Neuronal stem cell (in vitro differentiated cells): Measurements from ENCODE around the gene PTPN4.

Source experiments
- DNase-seq: peaks from one replicate; pipeline ENCODE4 v3.0.0-alpha.2; 2013; ENCODE audit warnings: low spot score
- H2AFZ ChIP-seq: one replicate; pipeline ENCODE4 v1.6.1; 2013; ENCODE audit warnings: mild to moderate bottlenecking, low read length, inconsistent platforms
- H2AK5ac ChIP-seq: 2 replicates; pipeline ENCODE4 v1.6.1; 2013; ENCODE audit warnings: low read depth, mild to moderate bottlenecking, inconsistent platforms, low read length, moderate library complexity, mixed read lengths
- H2BK120ac ChIP-seq: 2 replicates; pipeline ENCODE4 v1.6.1; 2013; ENCODE audit warnings: low read depth, mild to moderate bottlenecking, inconsistent platforms, low read length, moderate library complexity, mixed read lengths
- H2BK12ac ChIP-seq: one replicate; pipeline ENCODE4 v1.6.1; 2013; ENCODE audit warnings: low read length, inconsistent platforms
- H2BK15ac ChIP-seq: 2 replicates; pipeline ENCODE4 v1.6.1; 2013; ENCODE audit warnings: mild to moderate bottlenecking, low read length, inconsistent platforms, mixed read lengths
- H2BK5ac ChIP-seq: one replicate; pipeline ENCODE4 v1.6.1; 2013; ENCODE audit warnings: inconsistent platforms, mild to moderate bottlenecking, low read length, moderate library complexity
- H3K14ac ChIP-seq: one replicate; pipeline ENCODE4 v1.6.1; 2013; ENCODE audit warnings: low read length, inconsistent platforms
- H3K18ac ChIP-seq: 2 replicates; pipeline ENCODE4 v1.6.1; 2013; ENCODE audit warnings: low read length, inconsistent platforms
- H3K23ac ChIP-seq: 2 replicates; pipeline ENCODE4 v1.6.1; 2013; ENCODE audit warnings: low read depth, mild to moderate bottlenecking, mixed read lengths, low read length, inconsistent platforms; ENCODE audit not compliant: poor library complexity
- H3K27ac ChIP-seq: replicated peaks from 3 replicates; pipeline ENCODE4 v1.5.1; 2013; ENCODE audit warnings: low read length, inconsistent platforms
- H3K27me3 ChIP-seq, 3 experiments: 2 replicates each; pipeline ENCODE4 v1.6.1; 2013; ENCODE audit warnings: low read length in 3 of 3, mild to moderate bottlenecking in 2 of 3, inconsistent platforms in 1 of 3, low read depth in 1 of 3, mixed read lengths in 1 of 3, moderate library complexity in 1 of 3; ENCODE audit not compliant: control insufficient read depth in 3 of 3, insufficient read depth in 3 of 3
- H3K36me3 ChIP-seq, 2 donors: replicated peaks in 1 of 2; 2 replicates each; pipeline ENCODE4 v1.6.1; 2013; ENCODE audit warnings: low read length in 2 of 2; ENCODE audit not compliant: control insufficient read depth in 2 of 2, insufficient read depth in 2 of 2
- H3K4ac ChIP-seq: 2 replicates; pipeline ENCODE4 v1.6.1; 2013; ENCODE audit warnings: inconsistent platforms, mild to moderate bottlenecking, low read length, moderate library complexity
- H3K4me1 ChIP-seq, 2 donors: 1 replicate in 1 of 2; 2 replicates in 1 of 2; pipeline ENCODE4 v1.6.1; 2013; ENCODE audit warnings: low read length in 2 of 2, low read depth in 1 of 2; ENCODE audit not compliant: control insufficient read depth in 2 of 2, insufficient read depth in 1 of 2
- H3K4me2 ChIP-seq: one replicate; pipeline ENCODE4 v1.6.1; 2013; ENCODE audit warnings: mild to moderate bottlenecking, low read length, inconsistent platforms; ENCODE audit not compliant: insufficient read depth, poor library complexity, severe bottlenecking
- H3K4me3 ChIP-seq, 2 donors: 2 replicates each; pipeline ENCODE4 v1.5.1; 2013; ENCODE audit warnings: low read length in 2 of 2, mild to moderate bottlenecking in 2 of 2, inconsistent platforms in 1 of 2, moderate library complexity in 1 of 2
- H3K79me1 ChIP-seq: one replicate; pipeline ENCODE4 v1.6.1; 2013; ENCODE audit warnings: low read depth, mild to moderate bottlenecking, inconsistent platforms, low read length, moderate library complexity
- H3K9ac ChIP-seq: one replicate; pipeline ENCODE4 v1.6.1; 2013; ENCODE audit warnings: mild to moderate bottlenecking, low read depth, low read length, inconsistent platforms; ENCODE audit not compliant: poor library complexity
- H3K9me3 ChIP-seq, 2 donors: replicated peaks in 1 of 2; 2 replicates each; pipeline versions ENCODE3 to v1.6.1; 2013; ENCODE audit warnings: low read length in 2 of 2, mild to moderate bottlenecking in 2 of 2, inconsistent platforms in 1 of 2, low read depth in 1 of 2, mixed read lengths in 1 of 2, moderate library complexity in 1 of 2; ENCODE audit not compliant: control insufficient read depth in 2 of 2, insufficient read depth in 1 of 2
- H4K8ac ChIP-seq: one replicate; pipeline ENCODE4 v1.6.1; 2013; ENCODE audit warnings: low read depth, mild to moderate bottlenecking, inconsistent platforms, low read length, moderate library complexity
- H4K91ac ChIP-seq: one replicate; pipeline ENCODE4 v1.6.1; 2013; ENCODE audit warnings: low read length, low read depth, mild to moderate bottlenecking, inconsistent platforms; ENCODE audit not compliant: poor library complexity
- WGBS, 2 donors: extraction: QIAGEN DNeasy Blood & Tissue Kit; methylation state at CpG; one replicate each; pipeline ENCODE4 v1.1.7; 2013; ENCODE audit warnings: missing lambda C conversion rate in 2 of 2, mixed read lengths in 1 of 2; ENCODE audit not compliant: insufficient read length in 2 of 2, insufficient replicate concordance in 1 of 2; ENCODE audit errors: extremely low coverage in 2 of 2; 5-methylcytosine and 5-hydroxymethylcytosine counted together

The PTPN4 gene

GRCh38 chr2:120029672-120030640 lies 270.2 kb downstream of the PTPN4 start:
- H3K79me1 ChIP-seq = peaks cover 2% of the 10 kb centered on the region
- peaks cover 0 to 7% of the 10 kb centered on the region in 2 donors for H3K4me1 ChIP-seq
- no peak overlapping the region for H2BK12ac ChIP-seq
- no peak overlapping the region for H4K91ac ChIP-seq
- no peak overlapping the region for H2BK15ac ChIP-seq
- no peak overlapping the region for H3K4me3 ChIP-seq
- H3K27me3 ChIP-seq = no peaks in the 10 kb centered on the region
- no peak overlapping the region for H3K14ac ChIP-seq
- H2BK120ac ChIP-seq = no peak overlapping the region
- no peak overlapping the region for H2AK5ac ChIP-seq
- no peak overlapping the region for H3K18ac ChIP-seq
- no peak overlapping the region for H2BK5ac ChIP-seq
- H2AFZ ChIP-seq = no peak overlapping the region
- no peak overlapping the region for H4K8ac ChIP-seq
- H3K4me2 ChIP-seq = no peak overlapping the region
- no CpG with 5 or more reads among the region's 15 CpGs for WGBS, 2 donors
- no peak for DNase-seq
- no peak overlapping the region for H3K9ac ChIP-seq
- H3K36me3 ChIP-seq = peaks cover 0 to 5% of the 10 kb centered on the region in 2 donors
- H3K9me3 ChIP-seq = peaks cover 3 to 18% of the 10 kb centered on the region in 2 donors
- H3K4ac ChIP-seq = no peak overlapping the region
- no peak overlapping the region for H3K27ac ChIP-seq
- no peak overlapping the region for H3K23ac ChIP-seq

- no CpG with 5 or more reads among the region's 3 CpGs for WGBS, 2 donors
Observed at GRCh38 chr2:120032297-120032696, 272.6 kb downstream of the PTPN4 start.

More at GRCh38 chr2:120032297-120032696, 272.6 kb downstream of the PTPN4 start:
- Histone ChIP-seq H4K91ac (no peak overlapping the region), H3K4ac (no peak overlapping the region), H3K14ac (no peak overlapping the region), H3K4me3 (no peak overlapping the region), H3K79me1 (peaks cover 2% of the 10 kb centered on the region), H3K27me3 (no peaks in the 10 kb centered on the region), H3K4me2 (no peak overlapping the region), H2BK5ac (no peak overlapping the region), H3K4me1 (peaks cover 0 to 7% of the 10 kb centered on the region in 2 donors), H2BK15ac (no peak overlapping the region), H2AFZ (no peak overlapping the region), H3K23ac (no peak overlapping the region), H2AK5ac (no peak overlapping the region), H3K9ac (no peak overlapping the region), H4K8ac (no peak overlapping the region), H3K36me3 (peaks cover 0 to 3% of the 10 kb centered on the region in 2 donors), H2BK120ac (no peak overlapping the region), H2BK12ac (no peak overlapping the region), H3K18ac (no peak overlapping the region), H3K27ac (no peak overlapping the region), H3K9me3 (peaks cover 2 to 3% of the 10 kb centered on the region in 2 donors)
- DNase-seq = no peak
